ENCODE measurements around the gene NHERF1. TPM values are rescaled to one million over a fixed set of nuclear protein-coding genes. Genes with fewer than 3 reads are reported as not detected.

The NHERF1 gene
- 35.6 to 44.7 TPM (median 41.4 TPM) in 5 replicates for total RNA-seq (2022; extraction: Qiagen RNA extraction)

GRCh38 chr17:74748529-74749278, at the start of gene NHERF1:
TSS of gene NHERF1 (plus strand) at chr17:74748628. CDS start at chr17:74748847, 219 bp downstream.

DNA sequence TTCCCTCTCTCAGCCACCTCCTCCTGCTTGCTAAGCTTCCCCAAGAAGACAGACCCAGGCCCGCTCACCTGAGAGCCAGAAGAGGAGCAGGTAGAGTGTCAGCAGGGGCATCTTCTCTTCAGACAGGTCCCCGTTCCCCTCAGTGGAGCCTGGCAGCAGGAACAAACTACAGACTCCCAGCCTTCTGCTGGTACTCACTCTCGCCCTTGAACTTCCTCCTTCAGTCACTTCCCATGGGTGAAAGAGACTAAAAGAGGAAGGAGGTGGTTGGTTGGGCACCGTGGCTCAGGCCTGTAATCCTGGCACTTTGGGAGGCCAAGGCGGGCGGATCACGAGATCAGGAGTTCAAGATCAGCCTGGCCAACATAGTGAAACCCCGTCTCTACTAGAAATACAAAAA, 35.7 kb upstream of the NHERF1 start, which contains the start of gene CD300LF:
CD300LF (minus strand) TSS at position 168 of the 400 bp plus-strand sequence; CDS start at position 111, 57 bp downstream.

GRCh38 chr17:74736513-74737298, 11.7 kb upstream of the NHERF1 start, which contains the start of gene RAB37:
TSS of gene RAB37 (plus strand) at chr17:74737256. CDS start at chr17:74737273, 17 bp downstream.

GRCh38 chr17:74776044-74776962, 27.9 kb downstream of the NHERF1 start, which contains the start of gene NAT9:
TSS of gene NAT9 (minus strand) at chr17:74776345. CDS start at chr17:74775698, 647 bp downstream.

Other genes starting within 250 kb of the NHERF1 start
- 0.05 to 0.14 TPM (median 0.05 TPM) in 4 of 5 replicates, not detected in the other for gene CD300LB, start 217.2 kb upstream of the NHERF1 start, total RNA-seq (2022; extraction: Qiagen RNA extraction)
- 0.31 to 0.51 TPM (median 0.41 TPM) in 5 replicates for gene CD300C, start 202.5 kb upstream of the NHERF1 start, total RNA-seq (2022; extraction: Qiagen RNA extraction)
- gene CD300H, start 181.1 kb upstream of the NHERF1 start, total RNA-seq (2022; extraction: Qiagen RNA extraction): 0.12 to 0.72 TPM (median 0.43 TPM) in 4 of 5 replicates, not detected in the other
- gene CD300LD, start 156.3 kb upstream of the NHERF1 start, total RNA-seq (2022; extraction: Qiagen RNA extraction): not detected in 5 replicates
- not detected in 5 replicates for gene CD300E, start 124.9 kb upstream of the NHERF1 start, total RNA-seq (2022; extraction: Qiagen RNA extraction)
- gene CD300LF, start 35.7 kb upstream of the NHERF1 start, total RNA-seq (2022; extraction: Qiagen RNA extraction): not detected in 5 replicates
- 0.87 to 1.4 TPM (median 1.2 TPM) in 5 replicates for gene RAB37, start 11.4 kb upstream of the NHERF1 start, total RNA-seq (2022; extraction: Qiagen RNA extraction)
- gene NAT9, start 27.7 kb downstream of the NHERF1 start, total RNA-seq (2022; extraction: Qiagen RNA extraction): 48.3 to 56.2 TPM (median 54.1 TPM) in 5 replicates
- gene GRIN2C, start 111.3 kb downstream of the NHERF1 start, total RNA-seq (2022; extraction: Qiagen RNA extraction): 0.11 to 0.43 TPM (median 0.23 TPM) in 5 replicates
- 51.5 to 73.4 TPM (median 61.4 TPM) in 5 replicates for gene FDXR, start 124.4 kb downstream of the NHERF1 start, total RNA-seq (2022; extraction: Qiagen RNA extraction)
- not detected in 5 replicates for gene FADS6, start 145.0 kb downstream of the NHERF1 start, total RNA-seq (2022; extraction: Qiagen RNA extraction)
- 0.06 to 0.13 TPM (median 0.11 TPM) in 5 replicates for gene USH1G, start 174.6 kb downstream of the NHERF1 start, total RNA-seq (2022; extraction: Qiagen RNA extraction)
- 0.05 to 0.06 TPM in 2 of 5 replicates, not detected in the others for gene OTOP2, start 175.6 kb downstream of the NHERF1 start, total RNA-seq (2022; extraction: Qiagen RNA extraction)
- gene OTOP3, start 187.3 kb downstream of the NHERF1 start, total RNA-seq (2022; extraction: Qiagen RNA extraction): not detected in 5 replicates
- gene HID1, start 224.1 kb downstream of the NHERF1 start, total RNA-seq (2022; extraction: Qiagen RNA extraction): 13.2 to 20.3 TPM (median 19.5 TPM) in 5 replicates
- 72.0 to 93.7 TPM (median 89.5 TPM) in 5 replicates for gene CDR2L, start 239.0 kb downstream of the NHERF1 start, total RNA-seq (2022; extraction: Qiagen RNA extraction)